Measurements from ENCODE around the gene MRNIP.

Gene MRNIP

GRCh38 chr5:179870403-179870903, 11.8 kb upstream of the MRNIP start:
- DNase-seq = peak; percentile 65

GRCh38 chr5:179869641-179870402, 11.2 kb upstream of the MRNIP start:
- no peak for DNase-seq

- no peak for DNase-seq
These were observed 10.5 kb upstream of the MRNIP start for GRCh38 chr5:179869101-179869500.

- no peak for DNase-seq
These were observed 9.9 kb upstream of the MRNIP start for GRCh38 chr5:179868541-179868940.

GRCh38 chr5:179867476-179867875, 8.9 kb upstream of the MRNIP start:
- DNase-seq = no peak

GRCh38 chr5:179867079-179867465, 8.5 kb upstream of the MRNIP start:
- DNase-seq = no peak

- no peak for DNase-seq
These were observed 7.8 kb upstream of the MRNIP start for GRCh38 chr5:179866241-179867078.

GRCh38 chr5:179865491-179866240, 7.0 kb upstream of the MRNIP start:
- no peak for DNase-seq

- DNase-seq = no peak
These were observed 6.1 kb upstream of the MRNIP start for GRCh38 chr5:179864686-179865085.

GRCh38 chr5:179863449-179864085, 5.0 kb upstream of the MRNIP start:
- DNase-seq = no peak

GRCh38 chr5:179862891-179863290, 4.3 kb upstream of the MRNIP start:
- no peak for DNase-seq

- DNase-seq = no peak
These were observed 3.7 kb upstream of the MRNIP start for GRCh38 chr5:179862296-179862695.

GRCh38 chr5:179860301-179860700, 1.7 kb upstream of the MRNIP start:
- DNase-seq = no peak

GRCh38 chr5:179858241-179858585, 404 bp downstream of the MRNIP start:
- DNase-seq = no peak

- DNase-seq = no peak
These were observed 4.3 kb downstream of the MRNIP start for GRCh38 chr5:179854356-179854755.

- no peak for DNase-seq
These were observed 5.5 kb downstream of the MRNIP start for GRCh38 chr5:179852993-179853547.

GRCh38 chr5:179841621-179842020, 17.0 kb downstream of the MRNIP start:
- DNase-seq = no peak

- DNase-seq = no peak
These were observed 17.9 kb downstream of the MRNIP start for GRCh38 chr5:179840766-179841165.

- no peak for DNase-seq
These were observed 18.3 kb downstream of the MRNIP start for GRCh38 chr5:179840321-179840720.

GRCh38 chr5:179839328-179840256, 19.0 kb downstream of the MRNIP start:
- no peak for DNase-seq

Data from NCI-H1694 treated with DMSO at 0.1 percent for 48 hours (cell line).